Esophagus muscularis mucosa (tissue), 3 donors: ENCODE measurements around the gene ADCYAP1R1.

Source experiments
- CTCF ChIP-seq, 3 experiments: fragments of 200-600 bp in 2 of 3; fragments of 450-650 bp in 1 of 3; sonication (generic) in 2 of 3; IDR thresholded peaks; one replicate each; pipeline ENCODE4 v1.5.1; 2017 to 2019; ENCODE audit warnings: antibody characterized with exemption in 3 of 3, mild to moderate bottlenecking in 2 of 3, moderate library complexity in 1 of 3
- POLR2A ChIP-seq: fragments of 450-650 bp; IDR thresholded peaks from one replicate; pipeline ENCODE4 v1.6.1; 2017; ENCODE audit warnings: antibody characterized with exemption, moderate library complexity, mild to moderate bottlenecking, low read depth
- POLR2AphosphoS5 ChIP-seq, 2 donors: sonication (generic); formaldehyde crosslinking; IDR thresholded peaks; one replicate each; pipeline ENCODE4 v1.6.1; 2017; ENCODE audit warnings: antibody characterized with exemption in 2 of 2

GRCh38 chr7:31101544-31101943 is 49.4 kb downstream of the ADCYAP1R1 start:
- TF ChIP-seq CTCF (IDR thresholded peaks at IDR 0.05) (no peak), POLR2AphosphoS5 (IDR thresholded peaks at IDR 0.05) (no peak), POLR2A (no peak)
